AG20443 (cell line): Measurements from ENCODE around the gene CLEC18B.
"Not testable (repeated sequence)": the region's sequence is repeated elsewhere in the genome, so short reads cannot be mapped to it uniquely, and the experiment has no call there.

Source experiments
- DNase-seq: peaks from one replicate; pipeline ENCODE4 v3.0.0; 2012; ENCODE audit warnings: low spot score, mixed read lengths

The CLEC18B gene

GRCh38 chr16:74443624-74444346 lies 22.5 kb upstream of the CLEC18B start:
- not testable (repeated sequence) for DNase-seq

GRCh38 chr16:74439685-74440084 lies 18.4 kb upstream of the CLEC18B start:
- DNase-seq = no peak

- no peak for DNase-seq
Observed at GRCh38 chr16:74438492-74438979, 17.3 kb upstream of the CLEC18B start.

GRCh38 chr16:74431516-74431915 lies 10.2 kb upstream of the CLEC18B start:
- no peak for DNase-seq

GRCh38 chr16:74430036-74430712 lies 8.9 kb upstream of the CLEC18B start:
- DNase-seq = peak; percentile 53

GRCh38 chr16:74428493-74428892 lies 7.2 kb upstream of the CLEC18B start:
- DNase-seq = not testable (repeated sequence)

- not testable (repeated sequence) for DNase-seq
Observed at GRCh38 chr16:74425751-74426150, 4.5 kb upstream of the CLEC18B start.

- DNase-seq = not testable (repeated sequence)
Observed at GRCh38 chr16:74423721-74424120, 2.4 kb upstream of the CLEC18B start.

GRCh38 chr16:74422086-74422485 lies 808 bp upstream of the CLEC18B start:
- DNase-seq = not testable (repeated sequence)

- DNase-seq = not testable (repeated sequence)
Observed at GRCh38 chr16:74421482-74421785, 156 bp upstream of the CLEC18B start.

- DNase-seq = not testable (repeated sequence)
Observed at GRCh38 chr16:74419811-74420210, 1.5 kb downstream of the CLEC18B start.

- DNase-seq = not testable (repeated sequence)
Observed at GRCh38 chr16:74417897-74418296, 3.4 kb downstream of the CLEC18B start.

GRCh38 chr16:74413920-74414319 lies 7.4 kb downstream of the CLEC18B start:
- not testable (repeated sequence) for DNase-seq

- not testable (repeated sequence) for DNase-seq
Observed at GRCh38 chr16:74413485-74413884, 7.8 kb downstream of the CLEC18B start.

GRCh38 chr16:74412775-74413390 lies 8.4 kb downstream of the CLEC18B start:
- DNase-seq = not testable (repeated sequence)

GRCh38 chr16:74412138-74412774 lies 9.0 kb downstream of the CLEC18B start:
- DNase-seq = not testable (repeated sequence)

GRCh38 chr16:74410981-74411380 lies 10.3 kb downstream of the CLEC18B start:
- not testable (repeated sequence) for DNase-seq

GRCh38 chr16:74410057-74410957 lies 11.0 kb downstream of the CLEC18B start:
- DNase-seq = not testable (repeated sequence)

- DNase-seq = not testable (repeated sequence)
Observed at GRCh38 chr16:74409185-74409981, 11.9 kb downstream of the CLEC18B start.

GRCh38 chr16:74407362-74407705 lies 13.9 kb downstream of the CLEC18B start:
- not testable (repeated sequence) for DNase-seq
